NCI-H2196 (cell line): ENCODE results near the gene GALNT15.

Experiments used
- DNase-seq: peaks from one replicate; lab custom pipeline; 2025; ENCODE audit not compliant: unreplicated experiment; lab: John Stamatoyannopoulos, UW

The GALNT15 gene

GRCh38 chr3:16222547-16222946 lies 48.1 kb downstream of the GALNT15 start:
- no peak for DNase-seq

DNA sequence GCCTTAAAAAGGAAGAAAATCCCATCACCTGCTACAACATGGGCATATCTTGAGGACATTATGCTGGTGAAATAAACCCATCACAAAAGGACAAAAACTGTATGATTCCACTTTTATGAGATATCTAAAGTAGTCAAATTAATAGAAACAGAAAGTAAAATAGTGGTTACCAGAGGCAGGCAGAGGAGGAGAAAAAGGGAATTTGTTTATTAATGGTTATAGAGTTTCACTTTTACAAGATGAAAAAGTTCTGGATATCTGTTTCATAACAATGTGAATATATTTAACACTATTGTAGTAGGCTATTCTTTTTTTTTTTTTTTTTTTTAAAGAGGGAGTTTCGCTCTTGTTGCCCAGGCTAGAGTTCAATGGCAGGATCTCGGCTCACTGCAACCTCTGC lies 49.8 kb downstream of the GALNT15 start:
- no peak for DNase-seq

GRCh38 chr3:16227566-16227965 lies 53.1 kb downstream of the GALNT15 start:
- DNase-seq: no peak

DNA sequence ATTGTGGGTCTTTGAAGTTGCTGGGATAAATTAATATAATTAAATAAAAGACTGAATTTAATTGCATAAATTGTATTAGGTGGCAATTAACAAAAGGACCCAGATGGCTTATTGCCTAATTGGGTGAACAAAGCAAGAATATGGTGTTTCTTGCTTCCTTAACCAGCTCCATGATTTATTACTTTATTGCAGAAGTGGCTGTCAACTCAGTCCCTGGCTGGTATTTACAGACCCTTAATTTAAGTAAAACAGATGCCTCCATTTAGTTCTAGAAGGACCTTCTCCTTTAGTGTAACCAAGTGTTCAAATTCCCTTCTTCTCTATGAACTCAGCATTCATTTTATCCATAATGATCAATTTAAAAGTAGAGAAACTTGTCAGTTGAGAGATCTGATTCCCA lies 55.2 kb downstream of the GALNT15 start:
- no peak for DNase-seq

GRCh38 chr3:16231983-16232382 lies 57.5 kb downstream of the GALNT15 start:
- no peak for DNase-seq

DNA sequence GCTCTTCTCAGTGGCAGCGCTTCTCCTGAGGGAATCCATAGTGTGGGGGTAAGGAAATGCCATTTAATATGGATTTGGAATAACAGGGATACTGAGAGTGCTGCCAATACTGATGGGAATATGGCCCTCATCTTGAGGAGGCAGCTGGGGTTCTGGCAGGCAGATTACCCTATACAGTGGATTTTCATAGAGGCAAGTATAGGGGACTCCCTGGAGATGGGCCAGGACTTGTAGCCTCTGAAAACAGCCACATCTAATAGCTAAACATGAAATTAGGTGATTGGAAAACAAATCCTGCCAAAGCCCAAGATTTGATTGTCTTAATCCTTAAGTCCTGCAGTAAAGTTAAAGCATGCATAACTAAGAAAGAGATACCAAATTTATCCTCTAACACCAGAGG lies 59.3 kb downstream of the GALNT15 start:
- no peak for DNase-seq

DNA sequence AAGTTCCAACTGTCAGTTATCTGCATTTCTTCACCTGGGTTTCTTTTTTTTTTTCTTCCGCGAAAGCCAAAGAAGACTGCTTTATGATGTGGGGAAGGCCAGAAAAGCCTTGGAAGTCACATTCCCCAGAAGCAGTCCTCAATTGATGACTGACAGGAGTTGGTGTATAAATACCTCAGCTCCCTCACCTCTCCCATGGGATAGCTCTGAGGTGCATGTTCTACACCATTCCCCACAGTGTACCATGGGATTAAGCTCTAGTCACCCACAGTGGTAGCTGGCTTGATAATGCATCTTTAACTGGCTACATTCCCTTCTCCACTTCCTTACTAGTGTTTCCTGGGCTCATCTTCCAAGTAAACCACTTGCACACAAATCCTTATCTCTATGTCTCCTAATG lies 59.8 kb downstream of the GALNT15 start:
- no peak for DNase-seq

- DNase-seq: no peak
Measured at GRCh38 chr3:16236030-16236639, 61.7 kb downstream of the GALNT15 start.

GRCh38 chr3:16236856-16237393 lies 62.4 kb downstream of the GALNT15 start:
- DNase-seq: no peak

GRCh38 chr3:16239086-16239770 lies 64.7 kb downstream of the GALNT15 start:
- DNase-seq: no peak

DNA sequence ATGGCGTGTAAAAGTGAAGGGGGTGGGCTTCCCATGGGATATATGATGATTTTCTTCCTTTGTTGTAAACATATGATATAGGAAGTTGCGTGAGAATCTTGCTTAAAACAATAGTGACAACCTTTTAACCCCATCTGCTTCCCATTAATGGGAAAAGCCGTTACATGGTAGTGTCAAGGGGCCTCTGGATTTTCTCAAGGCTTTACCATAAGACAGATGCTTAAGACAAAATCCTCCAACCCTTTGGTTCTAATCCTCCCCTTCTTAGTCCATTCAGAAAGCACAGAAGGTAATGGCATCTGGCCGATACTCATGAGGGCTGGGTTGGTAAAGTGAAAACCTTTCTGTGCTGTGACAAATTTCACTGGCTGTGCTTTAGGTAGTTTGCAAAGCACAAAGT lies 65.3 kb downstream of the GALNT15 start:
- DNase-seq: no peak

DNA sequence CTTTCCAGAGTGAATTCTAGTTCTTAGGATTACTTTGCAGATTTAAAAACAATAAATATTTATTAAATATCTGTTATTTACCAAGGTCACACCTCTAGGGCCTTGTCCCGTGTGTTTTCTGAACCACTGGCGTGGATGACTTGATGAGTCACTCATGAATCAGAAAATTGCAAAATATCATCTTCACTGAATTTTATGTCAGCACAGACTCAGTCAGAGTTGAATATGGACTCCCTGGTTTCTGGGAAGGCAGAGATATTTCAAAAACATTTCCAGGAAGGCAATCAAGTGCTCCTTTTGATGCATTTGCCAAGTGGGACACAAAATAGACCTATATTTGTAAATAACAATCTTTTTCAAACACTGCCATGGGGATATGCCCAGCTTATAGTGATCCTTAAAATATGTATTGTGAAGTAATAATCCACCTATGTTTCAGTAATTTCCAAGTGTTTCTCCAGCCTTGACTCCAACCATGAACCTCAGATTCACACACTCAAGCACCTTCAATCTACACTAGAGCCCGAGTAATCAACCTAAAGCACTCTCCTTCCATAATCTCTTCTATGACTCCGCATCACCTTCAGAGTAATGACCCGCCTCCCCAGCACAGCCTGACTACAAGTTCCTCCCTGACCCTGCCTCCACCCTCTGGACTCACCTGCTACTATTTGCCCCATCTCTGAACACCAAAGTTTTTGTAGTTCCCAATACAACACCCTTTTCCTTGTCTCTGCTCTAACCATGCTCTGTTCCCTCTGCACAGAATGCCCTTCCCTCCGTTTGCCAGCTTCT lies 65.9 kb downstream of the GALNT15 start:
- no peak for DNase-seq

DNA sequence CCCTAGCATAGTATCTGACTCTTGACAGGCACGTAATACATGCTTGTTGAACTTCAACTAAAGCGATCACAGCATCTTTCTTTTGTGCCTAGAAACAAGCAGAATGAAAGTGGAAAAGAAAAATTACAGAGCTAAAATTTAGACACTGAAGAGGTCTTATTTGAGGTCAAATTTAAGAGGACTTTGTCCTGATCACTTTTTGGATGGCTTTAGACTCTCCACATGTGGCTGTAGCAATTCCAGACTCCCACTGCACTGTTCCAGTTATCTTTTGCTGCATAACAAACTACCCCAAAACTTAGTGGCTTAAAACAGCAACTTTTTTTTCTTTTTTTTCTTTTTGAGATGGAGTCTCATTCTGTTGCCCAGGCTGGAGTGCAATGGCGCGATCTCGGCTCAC lies 66.7 kb downstream of the GALNT15 start:
- no peak for DNase-seq

DNA sequence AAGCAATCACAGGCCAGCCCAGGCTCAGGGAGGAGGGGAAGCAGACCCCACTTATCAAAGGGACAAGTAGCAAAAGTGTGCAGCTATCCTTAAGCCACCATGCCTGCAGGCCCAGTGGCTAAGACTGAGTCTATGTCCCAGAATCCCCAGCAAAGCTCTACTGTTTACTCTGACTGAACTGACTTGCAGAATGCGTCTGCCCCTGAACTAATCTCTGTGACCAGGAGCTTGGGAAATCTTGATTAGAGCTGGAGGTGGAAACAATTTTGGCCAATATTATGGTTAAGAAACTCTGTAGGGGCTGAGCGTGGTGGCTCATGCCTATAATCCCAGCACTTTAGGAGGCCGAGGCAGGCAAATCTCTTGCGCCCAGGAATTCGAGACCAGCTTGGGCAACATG lies 67.7 kb downstream of the GALNT15 start:
- DNase-seq: no peak

DNA sequence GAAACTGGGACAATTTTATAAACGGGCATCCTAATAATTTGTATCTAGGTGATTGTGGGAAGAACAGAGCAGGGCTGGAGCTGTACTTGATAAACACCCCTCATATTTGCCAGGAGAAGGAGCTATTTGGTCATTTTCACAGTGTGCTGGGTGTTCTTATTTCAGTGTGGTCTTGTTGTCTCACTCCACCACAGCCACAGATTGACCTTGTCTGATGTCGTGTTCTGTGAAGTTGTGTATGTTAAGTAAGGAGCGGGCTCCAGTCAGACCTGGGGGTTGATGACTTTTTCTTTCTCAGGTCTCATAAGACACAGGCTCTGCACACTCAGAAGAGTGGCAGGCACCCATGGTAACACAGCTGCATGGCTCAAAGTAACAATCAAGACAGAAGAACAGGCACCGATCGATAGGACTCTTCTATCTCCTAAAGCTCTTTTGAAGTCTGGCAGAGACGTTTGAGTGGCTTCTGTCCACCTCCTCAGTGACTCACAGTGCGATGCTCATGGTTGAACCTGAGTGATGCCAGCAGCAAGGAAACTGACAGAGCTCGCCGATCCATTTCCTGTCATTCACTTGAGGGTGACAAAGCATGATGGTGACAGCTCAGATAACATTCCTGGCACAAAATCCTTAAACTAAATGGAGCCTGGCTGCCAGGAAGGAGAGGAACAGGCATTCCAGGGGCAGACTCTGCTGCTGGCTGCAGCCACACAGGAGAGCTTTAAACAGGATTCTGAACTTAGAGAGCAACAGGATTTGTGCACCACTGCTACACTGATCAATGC lies 69.4 kb downstream of the GALNT15 start:
- DNase-seq: no peak

DNA sequence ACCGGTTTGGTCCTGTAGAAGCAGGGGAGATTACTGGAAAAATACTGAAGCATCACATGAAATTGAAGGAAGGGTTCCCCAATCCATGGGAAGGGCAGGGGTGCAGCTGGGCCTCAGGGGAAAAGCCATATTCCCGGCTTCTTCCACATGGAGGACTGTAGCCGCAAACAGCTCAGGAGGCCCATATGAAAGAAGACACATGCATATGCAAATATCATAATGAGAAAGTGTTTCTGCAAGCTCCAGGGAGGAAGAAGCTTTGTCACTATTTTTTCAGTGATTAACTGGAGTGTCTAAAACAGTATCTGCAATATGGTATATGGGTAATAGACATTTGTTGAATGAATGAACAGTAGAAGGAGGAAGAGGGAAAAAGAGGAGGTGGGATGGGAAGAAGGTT lies 71.1 kb downstream of the GALNT15 start:
- no peak for DNase-seq

GRCh38 chr3:16247282-16248061 lies 73.0 kb downstream of the GALNT15 start:
- peak; percentile 68 for DNase-seq

- DNase-seq: no peak
Measured at GRCh38 chr3:16248556-16248955, 74.1 kb downstream of the GALNT15 start.

GRCh38 chr3:16249336-16249735 lies 74.9 kb downstream of the GALNT15 start:
- DNase-seq: no peak

DNA sequence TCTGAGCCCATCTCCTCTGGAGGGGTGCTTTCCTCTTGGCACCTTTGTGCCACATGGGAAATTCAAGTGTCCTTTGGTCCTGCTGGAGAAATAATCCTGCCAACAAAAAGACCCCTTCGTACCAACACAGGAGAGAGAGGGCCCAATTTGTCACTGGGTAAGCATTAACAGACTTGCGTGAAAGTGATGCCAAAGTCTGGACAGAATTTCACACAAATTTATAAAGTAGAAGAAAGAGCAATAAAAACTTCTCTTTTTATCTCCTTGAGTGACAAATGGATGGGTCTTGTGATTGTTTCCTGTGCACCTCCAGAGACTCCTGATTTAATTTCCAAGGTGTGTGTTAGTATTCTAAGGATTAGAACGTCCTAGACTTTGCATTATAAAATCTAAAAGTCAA lies 75.4 kb downstream of the GALNT15 start:
- DNase-seq: no peak
